RPMI7951 (cell line): ENCODE results near the gene MAGEH1. TPM values are rescaled to one million over a fixed set of nuclear protein-coding genes. Genes with fewer than 3 reads are reported as not detected.
A peak's percentile ranks its signal among the peaks of the same experiment; 100 is the strongest.
"Not testable (repeated sequence)": the region's sequence is repeated elsewhere in the genome, so short reads cannot be mapped to it uniquely, and the experiment has no call there.

ENCODE experiments used
- DNase-seq: peaks from one replicate; pipeline ENCODE4 v3.0.0-alpha.2; 2012; ENCODE audit warnings: low read depth
- total RNA-seq: library from RNA; depleted of rRNA; stranded (reverse); fragments of >200 nt; shearing (Covaris generic); gene quantifications from 2 replicates; pipeline ENCODE4 v1.2.3, GENCODE V29; 2014; rRNA removed

The MAGEH1 gene
- 39.5 and 39.7 TPM in 2 replicates for total RNA-seq

GRCh38 chrX:55451990-55452832 is at the start of gene MAGEH1:
MAGEH1 (plus strand) TSS chrX:55452127; CDS start chrX:55452375, 248 bp downstream.
- peak; percentile 85 for DNase-seq

- not testable (repeated sequence) for DNase-seq
Observed at GRCh38 chrX:55427079-55427478, 24.8 kb upstream of the MAGEH1 start.

GRCh38 chrX:55443468-55443867 is 8.5 kb upstream of the MAGEH1 start:
- DNase-seq: not testable (repeated sequence)

- DNase-seq: peak; percentile 16
Observed at GRCh38 chrX:55450259-55450658, 1.7 kb upstream of the MAGEH1 start.

- DNase-seq: no peak
Observed at GRCh38 chrX:55451141-55451540, 786 bp upstream of the MAGEH1 start.

GRCh38 chrX:55451626-55451989 is 319 bp upstream of the MAGEH1 start:
- DNase-seq: no peak

GRCh38 chrX:55452833-55453124 is 852 bp downstream of the MAGEH1 start:
- no peak for DNase-seq

- not testable (repeated sequence) for DNase-seq
Observed at GRCh38 chrX:55455708-55456107, 3.8 kb downstream of the MAGEH1 start.

- not testable (repeated sequence) for DNase-seq
Observed at GRCh38 chrX:55459426-55459825, 7.5 kb downstream of the MAGEH1 start.

GRCh38 chrX:55459926-55460325 is 8.0 kb downstream of the MAGEH1 start:
- DNase-seq: not testable (repeated sequence)

GRCh38 chrX:55464050-55464449 is 12.1 kb downstream of the MAGEH1 start:
- DNase-seq: not testable (repeated sequence)

GRCh38 chrX:55465108-55465507 is 13.2 kb downstream of the MAGEH1 start:
- not testable (repeated sequence) for DNase-seq

GRCh38 chrX:55465791-55466190 is 13.9 kb downstream of the MAGEH1 start:
- DNase-seq: not testable (repeated sequence)

GRCh38 chrX:55479956-55480355 is 28.0 kb downstream of the MAGEH1 start:
- not testable (repeated sequence) for DNase-seq

- DNase-seq: no peak
Observed at GRCh38 chrX:55480390-55481062, 28.6 kb downstream of the MAGEH1 start.

- DNase-seq: no peak
Observed at GRCh38 chrX:55484948-55485347, 33.0 kb downstream of the MAGEH1 start.

- DNase-seq: peak; percentile 64
Observed at GRCh38 chrX:55486736-55487135, 34.8 kb downstream of the MAGEH1 start.

- no peak for DNase-seq
Observed at GRCh38 chrX:55487143-55487542, 35.2 kb downstream of the MAGEH1 start.

- no peak for DNase-seq
Observed at GRCh38 chrX:55488006-55488592, 36.2 kb downstream of the MAGEH1 start.

- peak; percentile 56 for DNase-seq
Observed at GRCh38 chrX:55488593-55489313, 36.8 kb downstream of the MAGEH1 start.

- DNase-seq: peak; percentile 10
Observed at GRCh38 chrX:55489314-55490009, 37.5 kb downstream of the MAGEH1 start, which contains the start of gene USP51. USP51 (minus strand) TSS chrX:55489848; CDS start chrX:55488939, 909 bp downstream.
